Activated naive CD4-positive, alpha-beta T cell treated with anti-CD3 and anti-CD28 coated beads, Interleukin-2, amount 10 ng/mL, durations not matched to agents 7 days and 5 days (primary cell): ENCODE results near the gene PI4K2A.
"Not testable (repeated sequence)": the region's sequence is repeated elsewhere in the genome, so short reads cannot be mapped to it uniquely, and the experiment has no call there.

Source experiments
- CTCF ChIA-PET: fragments of 350-600 bp; sonication (Branson Sonifier 250); formaldehyde crosslinking; loops from one replicate; lab custom pipeline; 2021; ENCODE audit warnings: antibody characterized with exemption; lab: Charles Lee
- DNase-seq: peaks from one replicate; pipeline ENCODE4 v3.0.0-alpha.2; 2020
- H3K27ac Mint-ChIP-seq: one replicate; pipeline ENCODE4 v1.8.0; 2021; ENCODE audit warnings: mild to moderate bottlenecking, moderate library complexity, mixed read lengths
- H3K27me3 Mint-ChIP-seq: one replicate; pipeline ENCODE4 v1.8.0; 2021; ENCODE audit warnings: mild to moderate bottlenecking, mixed read lengths
- H3K36me3 Mint-ChIP-seq: one replicate; pipeline ENCODE4 v1.8.0; 2021; ENCODE audit warnings: mixed read lengths
- H3K4me1 Mint-ChIP-seq: one replicate; pipeline ENCODE4 v1.8.0; 2021; ENCODE audit warnings: mixed read lengths
- H3K4me3 Mint-ChIP-seq: one replicate; pipeline ENCODE4 v1.8.0; 2021; ENCODE audit warnings: mild to moderate bottlenecking, moderate library complexity, mixed read lengths
- H3K9me3 Mint-ChIP-seq: one replicate; pipeline ENCODE4 v1.8.0; 2021; ENCODE audit warnings: mixed read lengths

Gene PI4K2A

GRCh38 chr10:97611473-97611872 is 29.0 kb upstream of the PI4K2A start:
- no peaks in the 10 kb centered on the region for H3K9me3 Mint-ChIP-seq
- no peaks in the 10 kb centered on the region for H3K36me3 Mint-ChIP-seq
- no peaks in the 10 kb centered on the region for H3K27me3 Mint-ChIP-seq
- no peak overlapping the region for H3K4me3 Mint-ChIP-seq
- CTCF ChIA-PET: interaction anchor here (1.2 to 1.3 kb wide), 2 partner anchors 77 to 147 kb away, joined by 3 read pairs; no protein-coding TSS in a partner anchor
- no peaks in the 10 kb centered on the region for H3K4me1 Mint-ChIP-seq
- H3K27ac Mint-ChIP-seq: no peak overlapping the region
- DNase-seq: no peak

GRCh38 chr10:97612386-97612785 is 28.1 kb upstream of the PI4K2A start:
- Mint-ChIP-seq H3K27ac (no peak overlapping the region), H3K27me3 (no peaks in the 10 kb centered on the region), H3K36me3 (no peaks in the 10 kb centered on the region), H3K4me3 (no peak overlapping the region), H3K9me3 (no peaks in the 10 kb centered on the region), H3K4me1 (no peaks in the 10 kb centered on the region)
- CTCF ChIA-PET: interaction anchor here (2.1 kb wide), 1 partner anchor 41 kb away, joined by 15 read pairs; the partner anchor contains the start of gene ANKRD2
- DNase-seq: no peak

- Mint-ChIP-seq H3K36me3 (no peaks in the 10 kb centered on the region), H3K27me3 (no peaks in the 10 kb centered on the region), H3K4me1 (no peaks in the 10 kb centered on the region), H3K4me3 (no peak overlapping the region), H3K9me3 (no peaks in the 10 kb centered on the region), H3K27ac (no peak overlapping the region)
- CTCF ChIA-PET: interaction anchor here (2.1 kb wide), 1 partner anchor 47 kb away, joined by 6 read pairs; no protein-coding TSS in a partner anchor
- no peak for DNase-seq
Measured at GRCh38 chr10:97618285-97618684, 22.2 kb upstream of the PI4K2A start.

DNA sequence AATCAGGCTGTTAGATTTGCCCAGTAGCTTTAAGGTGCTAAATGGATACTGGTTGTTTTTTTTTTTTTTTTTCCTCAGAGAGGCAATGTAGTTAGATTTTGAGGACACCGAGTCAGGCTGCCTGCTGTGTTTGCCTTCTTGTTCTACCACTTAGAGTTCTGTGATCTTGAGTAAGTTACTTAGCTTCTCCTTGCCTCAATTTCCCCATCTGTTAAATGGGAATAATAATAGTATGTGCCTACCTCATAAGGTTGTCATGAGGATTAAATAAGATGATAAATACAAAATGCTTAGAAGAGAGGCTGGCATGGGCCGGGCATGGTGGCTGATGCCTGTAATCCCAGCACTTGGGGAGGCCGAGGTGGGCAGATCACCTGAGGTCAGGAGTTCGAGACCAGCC is 21.7 kb upstream of the PI4K2A start:
- H3K27me3 Mint-ChIP-seq: no peaks in the 10 kb centered on the region
- H3K36me3 Mint-ChIP-seq: no peaks in the 10 kb centered on the region
- no peak overlapping the region for H3K4me3 Mint-ChIP-seq
- no peak for DNase-seq
- H3K9me3 Mint-ChIP-seq: no peaks in the 10 kb centered on the region
- no peaks in the 10 kb centered on the region for H3K4me1 Mint-ChIP-seq
- CTCF ChIA-PET: no interaction called here
- no peak overlapping the region for H3K27ac Mint-ChIP-seq

- H3K36me3 Mint-ChIP-seq: no peaks in the 10 kb centered on the region
- CTCF ChIA-PET: no interaction called here
- H3K4me1 Mint-ChIP-seq: no peaks in the 10 kb centered on the region
- no peaks in the 10 kb centered on the region for H3K9me3 Mint-ChIP-seq
- H3K27ac Mint-ChIP-seq: no peak overlapping the region
- no peak for DNase-seq
- no peak overlapping the region for H3K4me3 Mint-ChIP-seq
- no peaks in the 10 kb centered on the region for H3K27me3 Mint-ChIP-seq
Measured at GRCh38 chr10:97623277-97623676, 17.2 kb upstream of the PI4K2A start.

- peaks cover under 1% of the 10 kb centered on the region for H3K27me3 Mint-ChIP-seq
- CTCF ChIA-PET: interaction anchor here (1.1 to 1.4 kb wide), 2 partner anchors 56 to 74 kb away, joined by 3 to 4 read pairs; no protein-coding TSS in a partner anchor
- no peak overlapping the region for H3K27ac Mint-ChIP-seq
- no peaks in the 10 kb centered on the region for H3K9me3 Mint-ChIP-seq
- H3K4me1 Mint-ChIP-seq: peaks cover 4% of the 10 kb centered on the region
- H3K4me3 Mint-ChIP-seq: no peak overlapping the region
- H3K36me3 Mint-ChIP-seq: no peaks in the 10 kb centered on the region
- DNase-seq: no peak
Measured at GRCh38 chr10:97627731-97628130, 12.7 kb upstream of the PI4K2A start.

- Mint-ChIP-seq H3K27me3 (peaks cover 5% of the 10 kb centered on the region), H3K9me3 (no peaks in the 10 kb centered on the region), H3K36me3 (no peaks in the 10 kb centered on the region), H3K27ac (no peak overlapping the region), H3K4me3 (no peak overlapping the region), H3K4me1 (peaks cover 9% of the 10 kb centered on the region)
- CTCF ChIA-PET: no interaction called here
- DNase-seq: no peak
Measured at GRCh38 chr10:97628228-97628627, 12.2 kb upstream of the PI4K2A start.

- DNase-seq: no peak
- H3K4me3 Mint-ChIP-seq: no peak overlapping the region
- CTCF ChIA-PET: no interaction called here
- no peak overlapping the region for H3K27ac Mint-ChIP-seq
- no peaks in the 10 kb centered on the region for H3K36me3 Mint-ChIP-seq
- H3K27me3 Mint-ChIP-seq: peaks cover 8% of the 10 kb centered on the region
- H3K4me1 Mint-ChIP-seq: peaks cover 16% of the 10 kb centered on the region
- H3K9me3 Mint-ChIP-seq: no peaks in the 10 kb centered on the region
Measured at GRCh38 chr10:97629289-97629688, 11.2 kb upstream of the PI4K2A start.

- Mint-ChIP-seq H3K36me3 (no peaks in the 10 kb centered on the region), H3K4me1 (peaks cover 16% of the 10 kb centered on the region), H3K27ac (no peak overlapping the region), H3K4me3 (no peak overlapping the region), H3K27me3 (peaks cover 8% of the 10 kb centered on the region), H3K9me3 (no peaks in the 10 kb centered on the region)
- DNase-seq: no peak
- CTCF ChIA-PET: no interaction called here
Measured at GRCh38 chr10:97631098-97631497, 9.4 kb upstream of the PI4K2A start.

GRCh38 chr10:97632949-97633884 is 7.3 kb upstream of the PI4K2A start, which contains the start of gene MORN4:
Gene MORN4 (minus strand): TSS chr10:97633500. CDS start chr10:97619653, 13,847 bp downstream.
- Mint-ChIP-seq H3K27me3 (peaks cover 8% of the 10 kb centered on the region), H3K27ac (peak within 1 kb of the TSS; percentile 82), H3K4me1 (peaks cover 16% of the 10 kb centered on the region), H3K4me3 (peak within 1 kb of the TSS; percentile 94), H3K36me3 (no peaks in the 10 kb centered on the region), H3K9me3 (no peaks in the 10 kb centered on the region)
- peak; percentile 94 for DNase-seq
- CTCF ChIA-PET: interaction anchor here (1.2 kb wide), 1 partner anchor 16 kb away, joined by 3 read pairs; no protein-coding TSS in a partner anchor

- Mint-ChIP-seq H3K27ac (peak overlapping the region; percentile 60), H3K4me3 (peak overlapping the region; percentile 94), H3K9me3 (no peaks in the 10 kb centered on the region), H3K4me1 (peaks cover 16% of the 10 kb centered on the region), H3K27me3 (peaks cover 8% of the 10 kb centered on the region), H3K36me3 (no peaks in the 10 kb centered on the region)
- DNase-seq: peak; percentile 23
- CTCF ChIA-PET: interaction anchor here (1.2 kb wide), 1 partner anchor 15 kb away, joined by 3 read pairs; no protein-coding TSS in a partner anchor
Measured at GRCh38 chr10:97633921-97634320, 6.5 kb upstream of the PI4K2A start.

DNA sequence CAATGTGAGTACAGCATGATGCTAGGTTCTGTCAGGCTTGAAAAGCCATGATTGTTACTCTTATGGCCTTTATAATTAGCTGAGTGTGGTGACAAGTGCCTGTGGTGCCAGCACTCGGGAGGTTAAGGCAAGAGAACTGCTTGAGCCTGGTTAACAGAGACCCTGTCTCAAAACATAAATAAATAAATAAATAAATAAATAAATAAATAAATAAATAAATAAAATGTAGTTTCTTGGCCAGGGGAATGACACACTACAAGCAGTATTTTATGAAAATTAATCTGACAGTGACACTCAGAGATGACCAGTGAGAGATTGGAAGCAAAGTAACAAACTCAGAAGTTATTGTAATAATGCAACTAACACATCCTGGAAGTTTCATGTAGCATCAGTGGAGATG is 4.9 kb upstream of the PI4K2A start:
- Mint-ChIP-seq H3K27ac (no peak overlapping the region), H3K36me3 (no peaks in the 10 kb centered on the region), H3K9me3 (no peaks in the 10 kb centered on the region), H3K4me3 (no peak overlapping the region), H3K4me1 (peaks cover 23% of the 10 kb centered on the region), H3K27me3 (peaks cover 12% of the 10 kb centered on the region)
- DNase-seq: no peak
- CTCF ChIA-PET: no interaction called here

DNA sequence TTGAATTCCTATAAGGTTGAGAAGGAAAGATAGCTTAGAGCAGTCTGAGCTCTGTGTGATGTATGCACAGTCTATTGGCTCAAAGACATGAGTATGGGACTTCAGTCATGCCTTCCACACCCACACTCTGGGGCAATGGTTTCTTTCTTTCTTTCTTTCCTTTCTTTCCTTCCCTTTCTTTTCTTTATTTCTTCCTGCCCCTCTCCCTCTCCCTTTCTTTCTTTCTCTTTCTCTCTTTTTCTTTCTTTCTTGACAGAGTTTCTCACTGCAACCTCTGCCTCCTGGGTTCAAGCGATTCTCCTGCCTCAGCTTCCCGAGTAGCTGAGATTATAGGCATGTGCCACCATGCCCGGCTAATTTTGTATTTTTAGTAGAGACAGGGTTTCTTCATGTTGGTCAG is 1.4 kb upstream of the PI4K2A start:
- DNase-seq, H3K27ac Mint-ChIP-seq: not testable (repeated sequence)
- CTCF ChIA-PET: interaction anchor here (0.7 to 0.9 kb wide), 2 partner anchors 38 to 601 kb away, joined by 3 read pairs; no protein-coding TSS in a partner anchor

GRCh38 chr10:97640868-97641811 is 669 bp downstream of the PI4K2A start:
- peaks cover 4% of the 10 kb centered on the region for H3K27me3 Mint-ChIP-seq
- peak overlapping the region; percentile 97 for H3K4me3 Mint-ChIP-seq
- peaks cover 26% of the 10 kb centered on the region for H3K4me1 Mint-ChIP-seq
- peak; percentile 50 for DNase-seq
- H3K36me3 Mint-ChIP-seq: peaks cover 13% of the 10 kb centered on the region
- H3K9me3 Mint-ChIP-seq: no peaks in the 10 kb centered on the region
- H3K27ac Mint-ChIP-seq: peak overlapping the region; percentile 93
- CTCF ChIA-PET: no interaction called here

More for the DNA sequence above, 1.4 kb upstream of the PI4K2A start:
- not testable (repeated sequence) for H3K4me3 Mint-ChIP-seq, H3K36me3 Mint-ChIP-seq, H3K27me3 Mint-ChIP-seq, H3K9me3 Mint-ChIP-seq
- H3K4me1 Mint-ChIP-seq: peaks cover 26% of the 10 kb centered on the region
